GM12878 (cell line): ENCODE measurements around the gene SMAD2. TPM values are rescaled to one million over a fixed set of nuclear protein-coding genes. Genes with fewer than 3 reads are reported as not detected.

Experiments
- ATAC-seq: fragments of 200-7000 bp; cut with Tn5 transposase; 3 replicates; pipeline ENCODE4 v1.9.1; 2020; ENCODE audit warnings: mild to moderate bottlenecking, moderate library complexity
- BruUV-seq: library from RNA; stranded (reverse); fragments of 400-500 nt; replicated peaks from 2 replicates; lab custom pipeline; 2021; lab: Mats Ljungman, UMichigan
- CTCF ChIA-PET: fragments of 300-600 bp; sonication (Branson Sonifier 250); formaldehyde crosslinking; extraction: SDS; loops from one replicate; lab custom pipeline; 2021; ENCODE audit warnings: inconsistent platforms; lab: Yijun Ruan, JAX
- POLR2A ChIA-PET: fragments of 350-600 bp; formaldehyde crosslinking; extraction: SDS; loops from one replicate; lab custom pipeline; 2021; ENCODE audit warnings: inconsistent platforms; lab: Charles Lee
- RAD21 ChIA-PET: fragments of 300-600 bp; sonication (Branson Sonifier 250); formaldehyde crosslinking; loops from one replicate; lab custom pipeline; 2023; ENCODE audit warnings: antibody characterized with exemption; ENCODE audit not compliant: unreplicated experiment; lab: Charles Lee
- SMC1A ChIA-PET: fragments of 300-600 bp; sonication (Branson Sonifier 250); formaldehyde crosslinking; loops from one replicate; lab custom pipeline; 2023; ENCODE audit not compliant: unreplicated experiment, uncharacterized antibody; lab: Charles Lee
- DNase-seq: peaks from one replicate; pipeline ENCODE4 v3.0.0-alpha.2; 2011; ENCODE audit warnings: low read depth, low spot score
- FAIRE-seq: peaks from 3 replicates; lab custom pipeline; 2011; peaks lifted over from hg19 to GRCh38; lab: Jason Lieb, UNC
- H2AFZ ChIP-seq: 2 replicates; pipeline ENCODE4 v1.6.0; 2011; ENCODE audit warnings: low read depth, low read length, control low read depth; ENCODE audit not compliant: control insufficient read depth
- H3K27ac ChIP-seq: 2 replicates; pipeline ENCODE4 v1.5.1; 2011; ENCODE audit warnings: control low read depth; ENCODE audit not compliant: control insufficient read depth, insufficient read depth
- H3K27me3 ChIP-seq, 2 experiments: replicated peaks in 1 of 2; 2 replicates each; pipeline versions ENCODE4 v1.6.0 to v1.6.1; 2011; ENCODE audit warnings: low read length in 1 of 2; ENCODE audit not compliant: control insufficient read depth in 2 of 2, insufficient read depth in 2 of 2
- H3K36me3 ChIP-seq, 2 experiments: 2 replicates each; pipeline ENCODE4 v1.5.1; 2011; ENCODE audit warnings: low read length in 1 of 2; ENCODE audit not compliant: control insufficient read depth in 2 of 2, insufficient read depth in 2 of 2
- H3K4me1 ChIP-seq: 2 replicates; pipeline ENCODE4 v1.6.1; 2011; ENCODE audit warnings: mild to moderate bottlenecking, low read length, moderate library complexity, mixed read lengths; ENCODE audit not compliant: control insufficient read depth, insufficient read depth
- H3K4me2 ChIP-seq: 2 replicates; pipeline ENCODE4 v1.6.0; 2011; ENCODE audit warnings: control low read depth; ENCODE audit not compliant: control insufficient read depth, insufficient read depth
- H3K4me3 ChIP-seq: fragments of 200-600 bp; sonication (generic); 2 replicates; pipeline ENCODE4 v1.5.1; 2016
- H3K79me2 ChIP-seq: 2 replicates; pipeline ENCODE4 v1.6.0; 2011; ENCODE audit warnings: low read length; ENCODE audit not compliant: control insufficient read depth, insufficient read depth
- H3K9ac ChIP-seq: 2 replicates; pipeline ENCODE4 v1.8.0; 2011; ENCODE audit warnings: low read length, control low read depth, mixed read lengths; ENCODE audit not compliant: control insufficient read depth, insufficient read depth
- H3K9me3 ChIP-seq: replicated peaks from 3 replicates; pipeline ENCODE4 v1.5.1; 2011; ENCODE audit warnings: mild to moderate bottlenecking, low read length; ENCODE audit not compliant: control insufficient read depth, insufficient read depth
- H4K20me1 ChIP-seq: 2 replicates; pipeline ENCODE4 v1.6.0; 2011; ENCODE audit not compliant: control insufficient read depth, insufficient read depth
- NFXL1 ChIP-seq: fragments of 450-650 bp; IDR thresholded peaks from 2 replicates; pipeline ENCODE4 v1.6.1; 2017; ENCODE audit warnings: antibody characterized with exemption, mild to moderate bottlenecking, borderline replicate concordance
- PML ChIP-seq: IDR thresholded peaks from 2 replicates; pipeline ENCODE4 v1.6.1; 2012; ENCODE audit warnings: low read length, inconsistent platforms
- RAD51 ChIP-seq: fragments of 450-650 bp; IDR thresholded peaks from 2 replicates; pipeline ENCODE4 v1.6.1; 2016; ENCODE audit warnings: moderate library complexity, mild to moderate bottlenecking, inconsistent platforms
- SPI1 ChIP-seq: IDR thresholded peaks from 2 replicates; pipeline ENCODE4 v1.6.1; 2011; ENCODE audit warnings: low read depth, mild to moderate bottlenecking, low read length, moderate library complexity, borderline replicate concordance; ENCODE audit not compliant: insufficient read depth
- SREBF2 ChIP-seq: IDR thresholded peaks from 2 replicates; pipeline ENCODE4 v1.6.1; 2012; ENCODE audit warnings: mild to moderate bottlenecking, low read length
- ZNF384 ChIP-seq: IDR thresholded peaks from 2 replicates; pipeline ENCODE4 v1.6.1; 2012; ENCODE audit warnings: low read depth, mild to moderate bottlenecking, low read length, improper control_type of control experiment, borderline replicate concordance
- WGBS: methylation state at CpG from one replicate; pipeline ENCODE4 v1.1.6; 2016; ENCODE audit warnings: low lambda C conversion rate; ENCODE audit not compliant: insufficient replicate concordance, insufficient coverage; ENCODE audit errors: missing lambda C conversion rate; 5-methylcytosine and 5-hydroxymethylcytosine counted together
- in situ Hi-C: fragments of 300-500 bp; cut with MboI; formaldehyde crosslinking; loops from 9 replicates; pipeline ENCODE4 v1.14.3; 2018; ENCODE audit warnings: mixed read lengths
- intact Hi-C: fragments of 100-400 bp; cut with micrococcal nuclease; formaldehyde crosslinking; loops from one replicate; pipeline ENCODE4 v1.14.2; 2022; ENCODE audit not compliant: unreplicated experiment
- polyA plus RNA-seq, 11 experiments: library from polyadenylated mRNA; depleted of rRNA in 4 of 11; unstranded in 6 of 11; stranded (reverse) in 5 of 11; fragments of >200 nt; fragmentation: Nextera tagmentation in 4 of 11; fragmentation: Illumina TruSeq in 1 of 11; extraction: Ambion mirVana in 4 of 11; extraction: Trizol in 1 of 11; gene quantifications; 1 replicate in 1 of 11; 2 replicates in 10 of 11; pipeline versions ENCODE4 v1.2.1 to v1.2.3, GENCODE V29; 2011 to 2016; ENCODE audit warnings: inconsistent platforms in 2 of 11, missing spikeins in 2 of 11, low read depth in 1 of 11
- total RNA-seq, 4 experiments: library from RNA; depleted of rRNA in 3 of 4; stranded (reverse); fragments of >200 nt in 3 of 4; fragmentation: Illumina TruSeq in 1 of 4; extraction: Trizol in 1 of 4; gene quantifications; 2 replicates each; pipeline versions ENCODE4 v1.2.1 to v1.2.3, GENCODE V29; 2013 to 2021

Gene SMAD2
- total and polyA plus RNA-seq, 10 of the 15 experiments (the other 5 are each of a cell fraction or from before 2014, with no cell fraction given): 28.8 to 111 (median 65.8) TPM

DNA sequence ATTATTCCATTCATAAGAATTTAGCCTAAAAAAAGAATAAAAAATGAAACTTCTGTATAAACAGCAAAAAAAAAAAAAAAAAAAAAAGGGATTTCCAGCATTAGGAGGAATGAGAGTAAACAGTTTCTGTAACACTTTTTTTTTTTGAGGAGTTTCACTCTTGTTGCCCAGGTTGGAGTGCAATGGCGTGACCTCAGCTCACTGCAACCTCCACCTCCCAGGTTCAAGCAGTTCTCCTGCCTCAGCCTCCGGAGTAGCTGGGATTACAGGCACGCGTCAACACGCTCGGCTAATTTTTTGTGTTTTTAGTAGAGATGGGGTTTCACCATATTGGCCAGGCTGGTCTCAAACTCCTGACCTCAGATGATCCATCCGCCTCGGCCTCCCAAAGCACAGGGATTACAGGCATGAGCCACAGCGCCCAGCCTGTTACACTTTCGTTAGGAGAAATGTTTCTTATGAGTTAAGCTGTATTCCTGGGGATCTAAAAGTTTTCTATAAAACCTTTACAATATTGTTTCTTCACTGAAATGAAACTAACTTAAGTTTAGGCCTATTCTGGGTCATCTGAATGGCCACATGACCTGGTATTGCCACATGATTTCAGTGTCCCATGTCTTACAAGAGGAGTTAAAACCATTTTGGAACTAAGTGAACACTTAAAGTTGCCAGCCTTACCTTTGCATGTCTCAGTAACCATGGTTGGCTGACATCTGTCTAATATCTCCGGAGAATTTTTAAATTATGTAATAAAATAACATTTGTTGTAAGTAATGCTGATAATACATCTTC lies 17.5 kb downstream of the SMAD2 start:
- peak; percentile 52 for ATAC-seq
- WGBS: 95% methylated on average over 11 of the region's 11 CpGs
- TF ChIP-seq RAD51: peak; percentile 77
- no peak for TF ChIP-seq SREBF2
- TF ChIP-seq PML: no peak
- no peak for TF ChIP-seq NFXL1
- peak; percentile 46; the same call in 1 of the 2 replicates for TF ChIP-seq ZNF384
- TF ChIP-seq SPI1: no peak
- DNase-seq: no peak
- SMC1A ChIA-PET: interaction anchor here (1.1 to 3.5 kb wide), 5 partner anchors 9 to 13 kb away, joined by 4 to 15 read pairs (median 5); no protein-coding TSS in a partner anchor
- Histone ChIP-seq H2AFZ (no peak overlapping the region), H3K27ac (no peak overlapping the region; the same call in 1 of the 2 replicates), H3K4me3 (no peak overlapping the region), H3K9me3 (no peaks in the 10 kb centered on the region; the same call in 2 of the 3 replicates), H3K4me1 (peaks cover 10% of the 10 kb centered on the region), H3K79me2 (peaks cover 89% of the 10 kb centered on the region), H3K9ac (no peak overlapping the region), H3K27me3 (no peaks in the 10 kb centered on the region), H4K20me1 (peaks cover 2% of the 10 kb centered on the region; the same call in 1 of the 2 replicates), H3K36me3 (peaks cover 2 to 4% of the 10 kb centered on the region in 2 experiments; a peak in 2 of 4 replicates), H3K4me2 (no peak overlapping the region)
- intact Hi-C loops (loop anchor here (1.0 kb wide), 1 partner anchor 15 kb away; no protein-coding TSS in a partner anchor), in situ Hi-C loops (no loop called here)
- CTCF ChIA-PET: interaction anchor here (1.0 to 1.3 kb wide), 3 partner anchors 10 to 20 kb away, joined by 3 to 4 read pairs (median 3); no protein-coding TSS in a partner anchor
- POLR2A ChIA-PET: interaction anchor here (0.7 to 1.2 kb wide), 3 partner anchors 15 to 20 kb away, joined by 3 to 5 read pairs (median 4); no protein-coding TSS in a partner anchor
- no peak for FAIRE-seq
- RAD21 ChIA-PET: interaction anchor here (2.0 kb wide), 1 partner anchor 10 kb away, joined by 5 read pairs; no protein-coding TSS in a partner anchor
- BruUV-seq: no TSS peak
